ENCODE measurements around the gene SMPD2.
"Not testable (repeated sequence)": the region's sequence is repeated elsewhere in the genome, so short reads cannot be mapped to it uniquely, and the experiment has no call there.

The SMPD2 gene

DNA sequence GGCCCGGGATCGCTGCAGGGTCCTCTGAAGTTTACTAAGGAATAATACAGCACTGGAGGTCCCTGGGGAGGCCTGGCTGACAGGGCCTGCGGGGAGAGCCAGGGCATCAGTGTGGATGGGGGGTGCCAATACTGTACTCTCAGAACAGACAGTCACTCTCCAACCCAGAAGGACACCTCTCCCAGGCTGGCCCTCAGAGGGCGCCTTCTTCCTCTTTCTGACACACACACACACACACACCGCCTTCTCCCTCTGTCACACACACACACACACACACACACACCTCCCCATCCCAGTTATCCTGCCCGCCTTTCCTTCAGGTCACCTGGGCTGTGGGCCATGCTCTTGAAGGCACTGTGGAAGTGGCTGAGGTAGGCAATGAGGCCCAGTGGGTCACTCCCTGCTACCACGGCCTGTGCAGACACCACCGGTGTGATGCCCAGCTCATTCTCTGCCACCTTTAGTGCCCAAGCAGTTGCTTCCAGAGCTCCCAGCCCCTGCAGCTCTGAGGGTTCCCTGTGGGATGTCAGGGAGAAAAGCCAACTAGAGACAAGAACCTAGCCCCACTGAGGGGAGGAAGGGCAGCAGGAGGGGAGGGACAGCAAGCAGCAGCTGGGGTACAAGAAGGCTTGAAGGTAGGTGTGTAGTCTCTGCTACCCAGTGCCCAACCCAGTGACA is 7.5 kb downstream of the SMPD2 start:
- no peak for DNase-seq

DNA sequence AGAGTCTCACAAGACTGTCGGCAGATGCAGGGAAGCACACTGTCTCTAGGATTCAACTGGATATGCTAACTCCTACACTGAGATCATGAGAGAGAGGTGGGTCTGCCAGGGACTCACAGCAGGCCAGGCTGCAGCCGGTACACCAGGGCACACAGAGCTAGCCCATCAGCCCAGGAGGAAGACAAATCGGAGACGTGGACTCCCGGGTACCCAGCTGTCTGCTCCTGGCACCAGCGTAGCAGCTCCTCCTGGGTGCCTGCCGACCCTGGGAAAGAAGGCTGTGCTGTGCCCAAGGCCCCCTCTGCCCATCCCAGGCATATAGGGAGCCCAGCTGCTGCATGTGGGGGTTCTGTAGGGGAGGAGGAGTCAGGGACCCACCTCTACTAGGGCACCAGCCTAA is 8.1 kb downstream of the SMPD2 start:
- no peak for DNase-seq

- DNase-seq: no peak
Observed at GRCh38 chr6:109449064-109449794, 8.7 kb downstream of the SMPD2 start.

DNA sequence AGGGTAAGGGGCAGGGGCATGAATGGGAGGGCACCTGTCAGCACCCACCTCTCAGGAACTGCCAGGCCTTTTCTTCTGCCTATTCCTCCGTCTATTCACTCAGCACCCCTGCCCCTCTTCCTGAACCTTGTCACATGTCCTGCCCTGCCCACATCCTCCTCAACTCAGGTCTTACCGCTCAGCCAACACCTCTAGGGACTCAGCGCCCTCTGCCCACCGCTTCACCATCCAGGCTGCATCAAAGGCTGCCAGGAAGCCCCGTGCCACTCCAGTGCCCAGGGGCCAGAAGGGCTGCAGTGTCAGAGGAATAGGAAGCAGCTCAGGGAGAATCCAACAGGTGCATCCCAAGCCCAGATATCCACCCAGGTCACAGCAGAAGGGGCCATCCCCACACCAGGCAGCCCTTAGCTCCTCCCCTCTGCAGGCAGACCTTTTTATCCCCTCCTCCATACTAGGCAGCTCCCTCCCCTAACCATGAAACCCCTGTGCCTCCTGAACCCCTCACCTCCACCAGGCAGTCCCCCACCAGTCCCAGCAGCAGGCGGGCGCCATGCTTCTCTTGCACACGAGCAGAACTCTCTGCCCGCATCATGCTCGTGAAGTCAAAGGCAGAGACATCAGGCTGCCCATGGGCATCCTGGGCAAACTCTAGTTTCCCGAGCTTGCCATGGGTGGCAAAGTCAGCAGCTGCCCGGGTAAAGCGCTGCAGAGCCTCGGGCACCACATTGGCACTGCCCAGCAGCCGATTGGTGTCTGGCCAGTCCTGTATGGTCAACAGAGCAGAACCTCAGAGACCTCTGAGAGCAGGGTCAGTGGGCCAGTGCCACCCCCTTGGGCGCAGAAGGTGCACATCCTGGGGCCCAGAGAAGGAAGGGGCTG is 9.5 kb downstream of the SMPD2 start:
- DNase-seq: no peak

- no peak for DNase-seq
Observed at GRCh38 chr6:109450801-109451200, 10.3 kb downstream of the SMPD2 start.

DNA sequence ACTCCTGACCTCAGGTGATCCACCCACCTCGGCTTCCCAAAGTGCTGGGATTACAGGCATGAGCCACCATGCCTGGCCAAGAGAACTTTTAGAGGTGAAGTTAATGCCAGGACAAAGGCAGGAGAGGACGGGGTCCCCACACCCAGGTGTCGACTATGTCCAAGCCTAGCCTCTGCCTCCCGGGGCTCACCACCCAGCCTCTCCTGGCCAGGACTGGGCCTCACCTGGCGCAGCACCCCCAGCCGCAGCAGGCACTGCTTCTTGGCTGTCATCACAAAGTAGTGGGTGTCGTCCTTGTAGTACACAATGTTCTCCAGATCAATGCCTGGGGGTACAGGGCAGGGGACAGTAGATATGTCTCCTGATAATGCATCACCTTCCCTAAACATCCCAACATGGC is 10.9 kb downstream of the SMPD2 start:
- no peak for DNase-seq

DNA sequence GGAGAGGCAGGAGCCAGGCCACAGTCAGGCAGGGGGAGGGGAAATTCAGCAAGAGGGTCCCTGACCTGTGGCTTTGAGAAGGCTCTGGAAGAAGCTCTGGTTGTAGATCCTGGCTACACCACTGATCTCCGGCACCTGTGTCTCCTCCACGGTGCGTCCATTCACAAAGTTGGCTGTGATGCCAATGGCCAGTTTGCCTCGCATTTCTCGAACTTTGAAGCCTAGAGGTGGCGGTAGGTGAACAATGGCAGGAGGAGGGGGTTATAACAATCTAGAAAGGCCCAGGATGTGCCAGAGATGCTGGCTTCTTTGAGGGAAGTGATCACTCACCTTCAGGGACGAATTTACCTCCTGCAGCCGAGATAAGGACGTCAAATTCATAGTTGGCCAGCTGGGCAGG is 11.7 kb downstream of the SMPD2 start:
- DNase-seq: no peak

DNA sequence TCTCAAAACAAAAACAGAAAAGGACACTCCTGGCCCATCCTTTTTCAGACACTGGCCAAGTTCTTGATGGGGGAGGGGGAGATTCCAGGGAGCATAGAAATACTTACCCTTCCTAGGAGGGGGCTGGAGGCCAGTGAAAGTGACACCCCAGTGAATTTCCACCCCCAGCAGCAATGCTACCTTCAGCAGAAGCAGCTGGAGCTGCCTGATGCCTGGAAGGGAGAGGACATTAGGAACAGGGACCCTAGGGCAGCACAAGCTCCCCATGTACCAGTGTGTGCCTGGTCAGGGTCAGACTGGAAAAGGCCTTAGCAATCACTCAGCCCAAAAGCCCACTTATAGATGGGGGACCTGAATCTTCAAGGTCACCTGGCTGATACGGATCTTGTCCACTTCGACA is 12.6 kb downstream of the SMPD2 start:
- DNase-seq: no peak

DNA sequence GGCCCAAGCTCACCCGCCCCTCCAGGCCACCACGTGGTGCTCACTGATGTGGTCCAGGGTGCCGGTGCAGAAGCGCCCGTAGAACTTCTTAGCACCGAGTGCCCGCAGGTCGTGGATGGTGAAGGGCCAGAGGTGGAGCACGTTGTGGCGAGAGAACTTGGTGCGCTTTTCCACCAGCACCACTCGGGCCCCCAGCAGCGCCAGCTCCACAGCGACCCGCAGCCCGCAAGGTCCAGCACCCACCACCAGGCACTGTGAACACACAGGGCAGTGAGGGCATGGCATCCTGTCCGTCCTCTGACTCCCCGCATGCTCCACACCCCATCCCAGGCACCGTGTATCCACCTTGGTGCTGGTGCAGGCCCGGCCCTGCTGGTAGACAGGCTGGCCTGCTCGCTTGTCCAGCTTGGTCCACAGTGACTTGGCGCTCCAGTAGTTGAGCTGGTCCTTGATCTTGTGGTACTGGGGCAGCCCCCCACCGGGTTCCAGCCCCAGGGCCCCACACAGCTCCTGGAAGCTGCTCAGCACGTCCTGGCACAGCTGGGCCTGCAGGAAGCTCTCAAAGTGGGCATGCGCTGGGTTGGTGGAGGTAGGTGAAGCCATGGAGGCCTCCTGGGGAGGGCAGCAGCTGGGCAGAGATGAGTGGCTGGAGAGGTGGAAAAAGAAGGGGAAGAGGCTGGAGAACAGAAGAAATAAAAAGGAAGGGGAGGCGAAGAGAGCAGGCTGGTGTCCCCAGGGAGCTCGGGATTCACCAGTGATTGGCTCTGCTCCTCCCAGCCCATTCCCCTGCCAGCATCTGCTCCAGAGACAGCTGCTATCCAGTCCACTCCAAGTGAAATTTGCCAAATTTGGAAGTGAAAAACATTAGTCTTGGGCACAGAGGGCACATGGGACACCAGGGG is 13.3 kb downstream of the SMPD2 start:
- DNase-seq: no peak

- peak; percentile 68 for DNase-seq
Observed at GRCh38 chr6:109454496-109455436, 14.2 kb downstream of the SMPD2 start.

DNA sequence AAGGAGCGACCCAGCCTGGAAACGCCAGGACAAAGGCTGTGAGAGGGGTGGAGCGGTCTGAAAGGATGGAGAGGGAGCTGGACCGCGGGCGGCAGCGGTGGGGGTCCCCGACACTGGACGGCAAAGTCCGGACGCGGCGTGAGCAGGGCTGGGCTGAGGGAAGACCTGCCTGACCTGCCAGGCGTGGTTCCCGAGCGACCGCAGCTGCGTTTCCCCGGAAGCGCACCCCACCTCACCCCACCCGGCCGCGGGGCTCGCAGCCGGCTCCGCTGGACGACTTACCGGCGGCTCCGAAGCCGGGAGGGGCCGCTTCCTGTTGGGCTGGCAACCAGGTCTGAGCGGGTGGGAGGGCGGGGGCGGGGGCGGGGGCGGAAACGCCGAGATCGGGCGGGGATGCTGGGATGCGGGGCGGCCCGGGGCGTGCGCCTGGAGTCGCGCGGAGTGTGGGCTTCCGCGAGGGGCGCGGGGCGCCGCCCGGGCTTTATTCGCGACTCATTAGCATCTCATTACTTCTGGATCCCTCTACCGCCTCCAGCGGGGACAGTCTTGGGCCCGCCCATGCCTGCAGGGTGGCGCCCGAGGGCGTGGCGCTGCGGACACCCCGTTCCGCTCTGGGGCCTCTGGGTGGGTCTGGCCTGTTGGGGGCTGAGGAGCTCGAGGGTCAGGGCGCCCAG is 15.1 kb downstream of the SMPD2 start, which contains the start of gene MICAL1:
Gene MICAL1, minus strand, starts transcription at position 336 of the 674 bp plus-strand sequence. CDS start 1,576 bp downstream, outside the sequence.
- peak; percentile 86 for DNase-seq

GRCh38 chr6:109456111-109456583 is 15.6 kb downstream of the SMPD2 start:
- DNase-seq: no peak

DNA sequence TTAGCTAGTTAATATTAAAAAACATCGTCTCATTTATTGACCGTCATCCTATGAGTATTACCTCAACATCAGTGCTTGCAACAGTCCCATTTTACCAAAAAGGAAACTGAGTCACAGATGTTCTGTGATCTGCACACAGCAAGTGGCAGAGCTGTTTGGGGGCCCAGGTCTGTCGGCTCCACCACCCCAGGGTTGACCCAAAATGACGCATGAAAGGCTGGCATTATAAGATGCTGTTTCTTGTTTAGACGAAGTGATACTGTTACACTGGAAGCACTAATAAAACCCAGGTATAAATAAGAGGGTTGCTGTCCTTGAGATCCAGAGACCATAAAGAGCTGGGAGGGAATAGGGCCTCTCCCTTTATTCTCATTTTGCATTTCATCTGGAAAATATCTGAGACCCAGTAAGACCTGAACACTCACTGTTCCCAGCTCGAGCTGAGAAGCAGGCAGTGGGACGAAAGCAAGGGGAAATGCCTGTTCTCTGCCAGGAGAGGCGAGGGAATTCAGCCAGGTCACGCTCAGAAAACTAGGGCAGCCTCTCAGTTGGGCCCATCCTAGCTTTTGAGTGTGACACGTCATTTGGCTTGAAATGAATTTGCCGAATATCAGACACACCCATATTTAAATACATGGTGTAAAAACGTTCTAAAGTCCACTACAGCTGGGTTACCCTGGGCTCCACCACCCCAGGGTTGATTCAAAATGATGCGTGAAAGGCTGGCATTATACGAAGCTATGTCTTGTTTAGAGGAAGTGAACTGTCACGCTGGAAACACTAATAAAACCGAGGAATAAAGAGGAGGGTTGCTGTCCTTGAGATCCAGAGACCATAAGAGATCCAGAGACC is 16.4 kb downstream of the SMPD2 start:
- DNase-seq: no peak

- DNase-seq: no peak
Observed at GRCh38 chr6:109457562-109457996, 17.1 kb downstream of the SMPD2 start.

GRCh38 chr6:109458774-109459531 is 18.4 kb downstream of the SMPD2 start:
- DNase-seq: peak; percentile 78

DNA sequence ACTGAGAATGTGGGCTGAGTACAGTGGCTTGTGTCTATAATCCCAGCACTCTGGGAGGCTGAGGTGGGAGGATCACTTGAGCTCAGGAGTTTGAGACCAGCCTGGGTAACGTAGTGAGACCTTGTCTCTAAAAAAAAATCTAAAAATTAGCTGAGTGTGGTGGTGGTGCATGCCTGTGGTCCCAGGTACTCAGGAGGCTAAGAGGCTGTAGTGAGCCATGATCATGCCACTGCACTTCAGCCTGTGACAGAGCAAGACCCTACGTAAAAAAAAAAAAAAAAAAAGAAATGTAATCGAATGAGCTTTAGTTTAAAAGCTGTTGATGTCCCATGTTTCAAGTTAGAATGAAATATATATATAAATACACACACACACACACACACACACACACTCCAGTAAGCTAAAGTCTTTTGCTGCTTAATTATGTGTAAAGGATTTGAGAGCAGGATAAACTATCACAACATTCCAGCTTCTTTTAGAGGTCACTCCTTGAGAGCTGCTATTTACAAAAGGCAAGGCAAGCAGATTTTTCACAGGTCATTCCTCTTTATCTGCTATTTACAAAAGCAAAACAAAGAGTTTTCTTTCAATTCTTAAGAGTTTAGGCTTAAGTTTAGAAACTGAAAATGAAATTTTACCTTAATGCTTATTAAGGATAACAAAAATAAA is 19.8 kb downstream of the SMPD2 start:
- DNase-seq: no peak

GRCh38 chr6:109461205-109461604 is 20.7 kb downstream of the SMPD2 start:
- not testable (repeated sequence) for DNase-seq
